ENCODE measurements around the gene VASH1.

GRCh38 chr14:76717508-76718290 is 43.6 kb upstream of the VASH1 start:
- TF ChIP-seq EZH2 (optimal IDR thresholded peaks at IDR 0.05; ENCODE audit: low read depth, low read length) (no peak), CTCF (IDR thresholded peaks at IDR 0.05; ENCODE audit: low read length) (no peak)

All from MM.1S (cell line).